Karpas-422 (cell line): ENCODE measurements around the gene BRD9. TPM values are rescaled to one million over a fixed set of nuclear protein-coding genes. Genes with fewer than 3 reads are reported as not detected.
"Not testable (repeated sequence)": the region's sequence is repeated elsewhere in the genome, so short reads cannot be mapped to it uniquely, and the experiment has no call there.

Experiments
- DNase-seq: peaks from one replicate; pipeline ENCODE4 v3.0.0-alpha.2; 2015
- H2AFZ ChIP-seq: fragments of 200-600 bp; sonication (generic); 2 replicates; pipeline ENCODE4 v1.6.1; 2014; ENCODE audit warnings: antibody characterized with exemption, low read length, mixed read lengths
- H3K27ac ChIP-seq: fragments of 200-600 bp; sonication (generic); 2 replicates; pipeline ENCODE4 v1.5.1; 2014; ENCODE audit warnings: mild to moderate bottlenecking, low read length, moderate library complexity
- H3K27me3 ChIP-seq: fragments of 200-600 bp; sonication (generic); 2 replicates; pipeline ENCODE4 v1.6.1; 2014; ENCODE audit warnings: low read length, mixed read lengths
- H3K36me3 ChIP-seq: fragments of 200-600 bp; sonication (generic); 2 replicates; pipeline ENCODE4 v1.6.1; 2014; ENCODE audit warnings: low read length, mixed read lengths; ENCODE audit not compliant: insufficient read depth
- H3K4me1 ChIP-seq: fragments of 200-600 bp; sonication (generic); 2 replicates; pipeline ENCODE4 v1.6.1; 2014; ENCODE audit warnings: mild to moderate bottlenecking, low read length, mixed read lengths
- H3K4me2 ChIP-seq: fragments of 200-600 bp; sonication (generic); 2 replicates; pipeline ENCODE4 v1.6.1; 2014; ENCODE audit warnings: low read length, low read depth, mild to moderate bottlenecking; ENCODE audit not compliant: poor library complexity, severe bottlenecking
- H3K4me3 ChIP-seq: fragments of 200-600 bp; sonication (generic); 2 replicates; pipeline ENCODE4 v1.5.1; 2014; ENCODE audit warnings: mild to moderate bottlenecking, antibody characterized with exemption, low read length, mixed read lengths
- H3K79me2 ChIP-seq: fragments of 200-600 bp; sonication (generic); 2 replicates; pipeline ENCODE4 v1.6.1; 2014; ENCODE audit warnings: mild to moderate bottlenecking, low read length, mixed read lengths
- H3K9ac ChIP-seq: fragments of 200-600 bp; sonication (generic); 2 replicates; pipeline ENCODE4 v1.6.0; 2014; ENCODE audit warnings: low read length
- H3K9me2 ChIP-seq: fragments of 200-600 bp; sonication (generic), shearing (Covaris generic); replicated peaks from 2 replicates; pipeline ENCODE4 v1.6.0; 2014; ENCODE audit warnings: mild to moderate bottlenecking, low read length, moderate library complexity; ENCODE audit not compliant: insufficient read depth
- H3K9me3 ChIP-seq: fragments of 300-700, 200-600 bp; sonication (generic); 2 replicates; pipeline ENCODE4 v1.6.1; 2014; ENCODE audit warnings: low read length, mixed read lengths
- H4K20me1 ChIP-seq: fragments of 200-600 bp; sonication (generic); 2 replicates; pipeline ENCODE4 v1.6.1; 2014; ENCODE audit warnings: mild to moderate bottlenecking, antibody characterized with exemption, low read length, low read depth; ENCODE audit not compliant: insufficient read depth
- total RNA-seq: library from RNA; depleted of rRNA; stranded (reverse); fragments of >200 nt; shearing (Covaris generic); gene quantifications from 2 replicates; pipeline ENCODE4 v1.2.3, GENCODE V29; 2014; ENCODE audit warnings: low replicate concordance

The BRD9 gene
- total RNA-seq, 1 experiment from 2014 or later: 25.7 TPM

- H3K79me2 ChIP-seq, H3K27ac ChIP-seq, H4K20me1 ChIP-seq, H3K27me3 ChIP-seq, H3K9me3 ChIP-seq, H3K9ac ChIP-seq, DNase-seq, H3K9me2 ChIP-seq, H2AFZ ChIP-seq, H3K4me3 ChIP-seq, H3K36me3 ChIP-seq, H3K4me2 ChIP-seq: not testable (repeated sequence)
- H3K4me1 ChIP-seq: peaks cover 12% of the 10 kb centered on the region
These were observed 50.8 kb downstream of the BRD9 start for GRCh38 chr5:841531-842401.

GRCh38 chr5:840974-841435 is 51.6 kb downstream of the BRD9 start:
- not testable (repeated sequence) for H3K4me2 ChIP-seq, DNase-seq, H3K4me3 ChIP-seq, H3K9me2 ChIP-seq, H3K27me3 ChIP-seq, H3K27ac ChIP-seq, H3K9me3 ChIP-seq, H2AFZ ChIP-seq, H3K36me3 ChIP-seq, H3K79me2 ChIP-seq, H4K20me1 ChIP-seq, H3K9ac ChIP-seq
- H3K4me1 ChIP-seq: peaks cover 19% of the 10 kb centered on the region

GRCh38 chr5:840118-840973 is 52.3 kb downstream of the BRD9 start:
- H3K27me3 ChIP-seq, H3K79me2 ChIP-seq, H3K4me3 ChIP-seq, H3K9me2 ChIP-seq, H3K9me3 ChIP-seq, H3K9ac ChIP-seq, H3K27ac ChIP-seq, H2AFZ ChIP-seq, H3K36me3 ChIP-seq, H3K4me2 ChIP-seq, DNase-seq, H4K20me1 ChIP-seq: not testable (repeated sequence)
- peaks cover 26% of the 10 kb centered on the region for H3K4me1 ChIP-seq

GRCh38 chr5:838431-838851 is 54.2 kb downstream of the BRD9 start:
- H3K36me3 ChIP-seq, H3K9me2 ChIP-seq, H3K9me3 ChIP-seq, H3K4me3 ChIP-seq, DNase-seq, H3K9ac ChIP-seq, H3K4me2 ChIP-seq, H3K27ac ChIP-seq, H2AFZ ChIP-seq, H4K20me1 ChIP-seq, H3K27me3 ChIP-seq, H3K79me2 ChIP-seq: not testable (repeated sequence)
- peaks cover 29% of the 10 kb centered on the region for H3K4me1 ChIP-seq

GRCh38 chr5:837621-838121 is 54.9 kb downstream of the BRD9 start:
- H3K4me1 ChIP-seq: peaks cover 29% of the 10 kb centered on the region
- H3K9me3 ChIP-seq, DNase-seq, H3K9me2 ChIP-seq, H3K36me3 ChIP-seq, H3K4me2 ChIP-seq, H2AFZ ChIP-seq, H3K79me2 ChIP-seq, H3K9ac ChIP-seq, H3K4me3 ChIP-seq, H3K27me3 ChIP-seq, H4K20me1 ChIP-seq: not testable (repeated sequence)
- H3K27ac ChIP-seq: peak overlapping the region; percentile 84; the same call in 1 of the 2 replicates

- H3K27ac ChIP-seq: peak overlapping the region; percentile 84
- not testable (repeated sequence) for H3K27me3 ChIP-seq, H3K9me2 ChIP-seq, H3K79me2 ChIP-seq, H2AFZ ChIP-seq, H4K20me1 ChIP-seq, H3K36me3 ChIP-seq, H3K9me3 ChIP-seq
- peaks cover 29% of the 10 kb centered on the region for H3K4me1 ChIP-seq
- peak; percentile 54 for DNase-seq
- H3K9ac ChIP-seq: peak overlapping the region; percentile 9; the same call in 1 of the 2 replicates
- H3K4me2 ChIP-seq: peak overlapping the region; percentile 56
- peak overlapping the region; percentile 5; the same call in 1 of the 2 replicates for H3K4me3 ChIP-seq
These were observed 56.5 kb downstream of the BRD9 start for GRCh38 chr5:835933-836612.

- DNase-seq, H3K4me3 ChIP-seq, H3K36me3 ChIP-seq, H3K27me3 ChIP-seq, H3K9me2 ChIP-seq, H3K27ac ChIP-seq, H3K4me2 ChIP-seq, H3K9me3 ChIP-seq, H3K79me2 ChIP-seq, H4K20me1 ChIP-seq, H2AFZ ChIP-seq, H3K9ac ChIP-seq: not testable (repeated sequence)
- peaks cover 29% of the 10 kb centered on the region for H3K4me1 ChIP-seq
These were observed 58.6 kb downstream of the BRD9 start for GRCh38 chr5:834013-834412.

GRCh38 chr5:828194-828593 is 64.4 kb downstream of the BRD9 start:
- not testable (repeated sequence) for H3K4me2 ChIP-seq, H3K9me2 ChIP-seq, H3K4me3 ChIP-seq, H2AFZ ChIP-seq, H3K4me1 ChIP-seq, H3K27me3 ChIP-seq, H4K20me1 ChIP-seq, H3K27ac ChIP-seq, DNase-seq, H3K9me3 ChIP-seq, H3K79me2 ChIP-seq, H3K36me3 ChIP-seq, H3K9ac ChIP-seq
